Measurements from ENCODE around the gene ABI3BP.
A peak's percentile ranks its signal among the peaks of the same experiment; 100 is the strongest.

ABI3BP gene

GRCh38 chr3:100896994-100897393, 96.2 kb downstream of the ABI3BP start:
- no peak overlapping the region for H3K4me3 ChIP-seq (ENCODE audit: low read depth, low read length)
- DNase-seq (ENCODE audit: low read depth): no peak
- no peak for TF ChIP-seq CTCF (IDR thresholded peaks at IDR 0.05; ENCODE audit: low read depth, low read length, missing control alignments)

- TF ChIP-seq CTCF (IDR thresholded peaks at IDR 0.05; ENCODE audit: low read depth, low read length, missing control alignments): peak; percentile 7
These were observed 99.6 kb downstream of the ABI3BP start for GRCh38 chr3:100893590-100893989.

GRCh38 chr3:100893108-100893507, 100.1 kb downstream of the ABI3BP start:
- H3K4me3 ChIP-seq (ENCODE audit: low read depth, low read length): no peak overlapping the region
- DNase-seq (ENCODE audit: low read depth): no peak
- TF ChIP-seq CTCF (IDR thresholded peaks at IDR 0.05; ENCODE audit: low read depth, low read length, missing control alignments): no peak

More at GRCh38 chr3:100893590-100893989, 99.6 kb downstream of the ABI3BP start:
- DNase-seq (ENCODE audit: low read depth): no peak
- H3K4me3 ChIP-seq (ENCODE audit: low read depth, low read length): no peak overlapping the region

GRCh38 chr3:100891827-100892226, 101.4 kb downstream of the ABI3BP start:
- no peak for DNase-seq (ENCODE audit: low read depth)
- no peak overlapping the region for H3K4me3 ChIP-seq (ENCODE audit: low read depth, low read length)
- no peak for TF ChIP-seq CTCF (IDR thresholded peaks at IDR 0.05; ENCODE audit: low read depth, low read length, missing control alignments)

- no peak overlapping the region for H3K4me3 ChIP-seq (ENCODE audit: low read depth, low read length)
- no peak for TF ChIP-seq CTCF (IDR thresholded peaks at IDR 0.05; ENCODE audit: low read depth, low read length, missing control alignments)
- DNase-seq (ENCODE audit: low read depth): no peak
These were observed 102.2 kb downstream of the ABI3BP start for GRCh38 chr3:100891033-100891432.

GRCh38 chr3:100888881-100889280, 104.3 kb downstream of the ABI3BP start:
- DNase-seq (ENCODE audit: low read depth): no peak
- no peak for TF ChIP-seq CTCF (IDR thresholded peaks at IDR 0.05; ENCODE audit: low read depth, low read length, missing control alignments)
- no peak overlapping the region for H3K4me3 ChIP-seq (ENCODE audit: low read depth, low read length)

GRCh38 chr3:100882571-100882984, 110.6 kb downstream of the ABI3BP start:
- DNase-seq (ENCODE audit: low read depth): no peak
- H3K4me3 ChIP-seq (ENCODE audit: low read depth, low read length): no peak overlapping the region
- no peak for TF ChIP-seq CTCF (IDR thresholded peaks at IDR 0.05; ENCODE audit: low read depth, low read length, missing control alignments)

All from GM12864 (cell line).